ENCODE data around the gene SOCS3. TPM values are rescaled to one million over a fixed set of nuclear protein-coding genes. Genes with fewer than 3 reads are reported as not detected.

The SOCS3 gene
- total RNA-seq, 1 donor from 2014 or later = 36.0 TPM

DNA sequence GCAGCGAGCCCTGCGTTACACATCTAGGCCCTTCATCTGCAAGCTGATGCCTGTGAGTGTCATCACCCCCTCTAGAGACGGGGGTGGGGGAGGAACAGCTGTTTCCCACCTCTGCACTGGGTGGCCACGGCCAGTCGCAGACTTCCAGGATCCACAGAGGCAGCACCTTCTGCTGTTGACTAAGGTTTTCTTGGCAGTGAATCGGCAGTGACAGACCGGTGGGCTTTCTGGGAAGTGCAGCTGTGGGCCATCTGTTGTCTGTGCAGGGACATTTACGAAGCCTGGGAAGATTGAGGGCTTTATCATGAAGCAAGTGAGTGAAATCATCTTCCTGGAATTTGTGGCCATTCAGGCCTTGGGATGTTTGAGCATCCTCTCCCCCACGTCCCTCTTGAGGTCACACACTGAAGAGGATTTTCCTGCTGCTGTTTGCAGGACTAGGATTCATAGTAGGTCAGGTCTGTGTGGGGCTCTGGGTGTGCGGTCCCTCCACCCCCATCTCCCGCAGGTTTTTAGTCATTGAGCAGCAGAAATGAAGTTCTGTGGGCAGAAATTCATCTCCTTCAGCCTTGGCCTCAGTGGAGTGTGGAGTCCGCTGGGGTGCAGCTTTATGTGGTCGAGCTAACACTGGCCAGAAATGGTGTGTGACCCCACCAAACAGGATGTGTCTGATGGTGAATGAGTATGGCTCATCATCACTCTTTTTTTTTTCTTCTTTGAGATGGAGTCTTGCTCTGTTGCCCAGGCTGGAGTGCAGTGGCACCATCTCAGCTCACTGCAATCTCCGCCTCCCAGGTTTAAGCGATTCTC lies 30.6 kb upstream of the SOCS3 start:
- peak; percentile 95 for DNase-seq (ENCODE audit: low read depth)
- Histone ChIP-seq H3K36me3 (ENCODE audit: control insufficient read depth, insufficient read depth, low read length) (peaks cover 2% of the 10 kb centered on the region), H3K4me3 (ENCODE audit: low read depth, low read length) (no peak overlapping the region), H3K27me3 (ENCODE audit: control insufficient read depth, insufficient read depth, low read length) (no peaks in the 10 kb centered on the region)
- TF ChIP-seq CTCF (IDR thresholded peaks at IDR 0.05; ENCODE audit: insufficient read depth, low read length, poor library complexity, severe bottlenecking) = peak; percentile 5

GRCh38 chr17:78387977-78388941 lies 28.4 kb upstream of the SOCS3 start:
- Histone ChIP-seq H3K4me3 (ENCODE audit: low read depth, low read length) (no peak overlapping the region), H3K36me3 (ENCODE audit: control insufficient read depth, insufficient read depth, low read length) (peaks cover under 1% of the 10 kb centered on the region), H3K27me3 (ENCODE audit: control insufficient read depth, insufficient read depth, low read length) (no peaks in the 10 kb centered on the region)
- TF ChIP-seq CTCF (IDR thresholded peaks at IDR 0.05; ENCODE audit: insufficient read depth, low read length, poor library complexity, severe bottlenecking) = no peak
- no peak for DNase-seq (ENCODE audit: low read depth)

DNA sequence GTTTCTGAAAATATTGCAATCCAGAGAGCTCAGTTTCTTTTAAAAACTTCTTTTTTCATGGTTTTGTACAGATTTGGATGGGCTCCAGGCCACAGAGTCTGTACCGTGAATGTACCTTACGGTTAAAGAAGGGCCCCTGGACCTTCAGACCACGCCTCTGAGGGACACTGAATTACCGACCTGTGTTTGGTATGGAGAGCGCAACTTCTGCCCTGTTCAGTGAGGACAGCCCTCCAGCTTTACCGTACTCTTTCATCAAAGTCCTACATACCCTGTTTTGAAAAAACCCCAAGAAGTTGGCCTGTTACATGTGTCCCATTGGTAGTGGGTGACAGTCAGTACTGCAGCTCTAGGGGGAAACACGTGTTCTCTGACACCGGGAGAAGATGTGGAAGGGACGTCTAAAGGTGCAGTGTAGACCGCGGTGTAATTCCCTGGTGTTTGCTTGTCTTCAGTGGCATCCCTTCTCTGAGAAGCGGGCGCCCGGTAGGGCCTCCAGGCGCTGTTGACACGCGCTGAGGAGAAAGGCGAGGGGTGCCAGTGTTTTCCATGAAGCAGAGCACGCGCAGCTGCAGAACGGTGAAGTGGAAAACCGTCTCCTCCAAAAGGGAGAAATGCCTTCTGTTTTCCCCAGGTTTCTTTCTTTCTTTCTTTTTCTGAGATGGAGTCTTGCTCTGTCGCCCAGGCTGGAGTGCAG lies 24.8 kb upstream of the SOCS3 start:
- Histone ChIP-seq H3K36me3 (ENCODE audit: control insufficient read depth, insufficient read depth, low read length) (no peaks in the 10 kb centered on the region), H3K4me3 (ENCODE audit: low read depth, low read length) (no peak overlapping the region), H3K27me3 (ENCODE audit: control insufficient read depth, insufficient read depth, low read length) (no peaks in the 10 kb centered on the region)
- TF ChIP-seq CTCF (IDR thresholded peaks at IDR 0.05; ENCODE audit: insufficient read depth, low read length, poor library complexity, severe bottlenecking) = no peak
- no peak for DNase-seq (ENCODE audit: low read depth)

DNA sequence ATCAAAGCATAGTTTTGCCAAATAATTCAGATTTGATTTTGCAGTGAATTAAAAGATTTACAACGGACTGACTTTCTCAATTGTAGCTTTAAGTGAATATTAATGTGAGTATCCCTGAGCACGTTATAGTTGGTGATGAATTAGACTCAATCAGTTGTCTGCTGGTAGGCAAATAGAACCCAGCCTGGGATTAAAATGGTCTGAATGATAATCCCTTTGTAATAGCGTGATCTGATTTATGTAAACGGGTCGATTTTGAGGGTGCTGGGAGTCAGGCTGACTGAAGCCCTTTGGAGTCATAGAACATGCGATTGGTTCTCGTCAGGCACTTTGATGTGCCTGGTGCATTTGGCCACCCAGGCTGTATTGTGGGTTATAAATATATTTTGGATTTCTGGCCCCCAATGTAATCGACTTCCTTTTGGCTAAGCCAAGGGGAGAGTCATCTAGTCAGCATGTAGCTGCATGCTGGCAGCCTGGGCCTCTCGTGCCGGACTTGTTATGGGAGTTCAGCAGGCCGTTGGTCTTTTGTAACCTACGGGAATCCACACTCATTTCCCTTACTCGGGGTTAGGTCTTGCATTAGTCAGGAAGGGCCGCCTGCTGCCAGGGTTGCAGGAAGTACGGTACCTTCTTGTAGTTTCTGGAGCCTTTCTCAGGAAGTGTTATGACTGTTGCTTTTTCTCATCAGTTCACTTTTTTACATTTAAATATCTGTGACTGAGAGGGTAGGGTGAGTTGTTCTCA lies 24.0 kb upstream of the SOCS3 start:
- no peaks in the 10 kb centered on the region for H3K27me3 ChIP-seq (ENCODE audit: control insufficient read depth, insufficient read depth, low read length)
- no peaks in the 10 kb centered on the region for H3K36me3 ChIP-seq (ENCODE audit: control insufficient read depth, insufficient read depth, low read length)
- no peak for TF ChIP-seq CTCF (IDR thresholded peaks at IDR 0.05; ENCODE audit: insufficient read depth, low read length, poor library complexity, severe bottlenecking)
- no peak overlapping the region for H3K4me3 ChIP-seq (ENCODE audit: low read depth, low read length)
- DNase-seq (ENCODE audit: low read depth) = peak; percentile 82

- H3K4me3 ChIP-seq (ENCODE audit: low read depth, low read length) = no peak overlapping the region
- no peak for TF ChIP-seq CTCF (IDR thresholded peaks at IDR 0.05; ENCODE audit: insufficient read depth, low read length, poor library complexity, severe bottlenecking)
- no peaks in the 10 kb centered on the region for H3K27me3 ChIP-seq (ENCODE audit: control insufficient read depth, insufficient read depth, low read length)
- H3K36me3 ChIP-seq (ENCODE audit: control insufficient read depth, insufficient read depth, low read length) = no peaks in the 10 kb centered on the region
- DNase-seq (ENCODE audit: low read depth) = peak; percentile 84
These were observed 21.8 kb upstream of the SOCS3 start for GRCh38 chr17:78381601-78382232.
